Tibial artery (tissue), 4 donors: ENCODE measurements around the gene IL27RA.

ENCODE experiments used
- DNase-seq, 2 donors: peaks; one replicate each; pipeline ENCODE4 v3.0.0-alpha.2; 2019
- H3K27ac ChIP-seq, 2 donors: fragments of 200-600 bp; sonication (generic) in 1 of 2; 1 replicate in 1 of 2; 2 replicates in 1 of 2; pipeline ENCODE4 v1.5.1; 2018 to 2019; ENCODE audit warnings: mild to moderate bottlenecking in 1 of 2
- H3K27me3 ChIP-seq, 2 donors: fragments of 200-600 bp; sonication (generic) in 1 of 2; one replicate each; pipeline versions ENCODE4 v1.5.1 to v1.6.0; 2016 to 2019
- H3K36me3 ChIP-seq, 3 donors: fragments of 200-600 bp; sonication (generic) in 2 of 3; one replicate each; pipeline ENCODE4 v1.5.1; 2016 to 2019; ENCODE audit warnings: mild to moderate bottlenecking in 2 of 3
- H3K4me1 ChIP-seq, 4 donors: fragments of 200-600 bp; sonication (generic) in 2 of 4; 1 replicate in 3 of 4; 2 replicates in 1 of 4; pipeline ENCODE4 v1.5.1; 2016 to 2019
- H3K4me3 ChIP-seq, 2 donors: fragments of 200-600 bp; sonication (generic) in 1 of 2; 1 replicate in 1 of 2; 2 replicates in 1 of 2; pipeline ENCODE4 v1.5.1; 2018 to 2019; ENCODE audit warnings: mild to moderate bottlenecking in 2 of 2
- H3K9me3 ChIP-seq, 3 donors: fragments of 200-600 bp; sonication (generic) in 1 of 3; one replicate each; pipeline ENCODE4 v1.5.1; 2016 to 2019
- intact Hi-C: fragments of 100-400 bp; cut with DNase I; formaldehyde crosslinking; loops from one replicate; pipeline ENCODE4 v1.15.0; 2023; ENCODE audit warnings: low total_unique reads
- TF ChIP-seq, protein P1 (sequence below), 2 experiments: fragments of 200-600 bp in 1 of 2; fragments of 450-650 bp in 1 of 2; IDR thresholded peaks; one replicate each; pipeline ENCODE4 v1.5.1; 2017 to 2019; ENCODE audit warnings: antibody characterized with exemption in 2 of 2, mild to moderate bottlenecking in 1 of 2, moderate library complexity in 1 of 2

The IL27RA gene

DNA sequence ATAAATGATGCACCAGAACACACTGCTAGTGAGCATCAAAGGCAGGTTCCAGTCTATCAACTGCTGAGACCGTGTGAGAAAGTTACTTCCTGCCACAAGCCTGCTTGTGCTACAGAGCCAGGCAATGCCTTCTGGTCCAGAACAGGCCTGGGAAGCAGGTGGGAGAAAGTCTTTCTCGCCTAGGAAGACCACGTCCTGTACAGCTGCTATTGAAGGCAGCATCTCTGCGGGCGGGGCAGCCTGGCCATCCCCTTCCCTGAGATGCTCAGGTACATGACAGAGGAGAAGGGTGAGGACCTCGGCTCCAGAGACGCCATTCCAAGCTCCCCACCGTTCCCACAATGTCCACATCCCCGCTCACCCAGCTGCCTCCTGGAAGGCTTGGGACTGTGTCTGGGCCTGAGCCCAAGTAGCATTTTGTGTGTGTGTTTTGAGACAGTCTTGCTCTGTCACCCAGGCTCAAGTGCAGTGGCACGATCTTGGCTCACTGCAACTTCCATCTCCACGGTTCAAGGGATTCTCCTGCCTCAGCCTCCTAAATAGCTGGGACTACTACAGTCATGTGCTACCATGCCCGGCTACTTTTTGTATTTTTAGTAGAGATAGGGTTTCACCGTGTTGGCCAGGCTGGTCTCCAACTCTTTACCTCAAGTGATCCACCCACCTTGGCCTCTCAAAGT, 28.9 kb upstream of the IL27RA start:
- Histone ChIP-seq H3K36me3 (peaks cover 0 to 3% (median 0%) of the 10 kb centered on the region in 3 donors), H3K27me3 (no peaks in the 10 kb centered on the region), H3K4me1 (peaks cover 0 to 38% (median 28%) of the 10 kb centered on the region in 4 donors), H3K9me3 (peaks cover 0 to 7% (median 0%) of the 10 kb centered on the region in 3 donors), H3K4me3 (no peak overlapping the region), H3K27ac (peak overlapping the region; percentile 100)
- intact Hi-C loops: no loop called here
- DNase-seq: no peak
- TF ChIP-seq, protein P1, sequence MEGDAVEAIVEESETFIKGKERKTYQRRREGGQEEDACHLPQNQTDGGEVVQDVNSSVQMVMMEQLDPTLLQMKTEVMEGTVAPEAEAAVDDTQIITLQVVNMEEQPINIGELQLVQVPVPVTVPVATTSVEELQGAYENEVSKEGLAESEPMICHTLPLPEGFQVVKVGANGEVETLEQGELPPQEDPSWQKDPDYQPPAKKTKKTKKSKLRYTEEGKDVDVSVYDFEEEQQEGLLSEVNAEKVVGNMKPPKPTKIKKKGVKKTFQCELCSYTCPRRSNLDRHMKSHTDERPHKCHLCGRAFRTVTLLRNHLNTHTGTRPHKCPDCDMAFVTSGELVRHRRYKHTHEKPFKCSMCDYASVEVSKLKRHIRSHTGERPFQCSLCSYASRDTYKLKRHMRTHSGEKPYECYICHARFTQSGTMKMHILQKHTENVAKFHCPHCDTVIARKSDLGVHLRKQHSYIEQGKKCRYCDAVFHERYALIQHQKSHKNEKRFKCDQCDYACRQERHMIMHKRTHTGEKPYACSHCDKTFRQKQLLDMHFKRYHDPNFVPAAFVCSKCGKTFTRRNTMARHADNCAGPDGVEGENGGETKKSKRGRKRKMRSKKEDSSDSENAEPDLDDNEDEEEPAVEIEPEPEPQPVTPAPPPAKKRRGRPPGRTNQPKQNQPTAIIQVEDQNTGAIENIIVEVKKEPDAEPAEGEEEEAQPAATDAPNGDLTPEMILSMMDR (IDR thresholded peaks at IDR 0.05): no peak

DNA sequence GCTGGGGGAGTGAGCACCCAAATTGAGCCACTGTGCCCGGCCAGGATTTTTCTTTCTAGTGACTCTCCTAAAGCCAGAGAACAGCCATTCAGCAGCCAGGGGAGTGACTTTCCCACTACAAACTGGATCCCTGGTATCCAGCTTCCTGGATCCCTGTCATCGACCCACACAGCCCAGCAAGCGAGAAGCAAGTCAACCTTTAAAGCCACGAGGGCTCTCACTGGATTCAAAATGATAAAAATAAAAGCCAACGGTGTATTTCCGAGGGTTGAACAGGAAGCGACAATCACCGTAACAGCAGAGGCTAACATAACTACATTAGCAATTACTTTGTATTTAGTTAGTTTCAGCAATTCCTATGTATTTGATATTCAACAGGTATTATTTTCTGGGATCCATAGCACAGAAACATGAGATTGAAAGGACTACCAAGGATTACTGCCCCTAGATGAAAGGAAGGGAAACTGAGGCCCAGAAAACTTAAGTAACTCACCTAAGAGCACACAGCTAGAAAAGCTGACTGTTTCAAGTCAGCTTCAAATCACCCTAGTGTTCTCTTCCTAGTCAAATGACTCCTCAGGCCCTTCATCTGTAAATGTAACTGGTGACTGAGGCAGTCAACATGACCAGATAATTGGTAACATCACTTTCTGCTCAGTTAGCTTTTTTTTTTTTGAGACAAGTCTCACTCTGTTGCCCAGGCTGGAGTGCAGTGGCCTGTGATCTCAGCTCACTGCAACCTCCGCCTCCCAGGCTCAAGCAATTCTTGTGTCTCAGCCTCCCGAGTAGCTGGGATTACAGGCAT, 28.1 kb upstream of the IL27RA start:
- intact Hi-C loops: no loop called here
- peaks cover 0 to 3% (median 0%) of the 10 kb centered on the region in 3 donors for H3K36me3 ChIP-seq
- DNase-seq: no peak
- peaks cover 0 to 38% (median 28%) of the 10 kb centered on the region in 4 donors for H3K4me1 ChIP-seq
- no peaks in the 10 kb centered on the region for H3K27me3 ChIP-seq
- H3K9me3 ChIP-seq: peaks cover 0 to 7% (median 0%) of the 10 kb centered on the region in 3 donors
- TF ChIP-seq, protein P1 (IDR thresholded peaks at IDR 0.05): no peak
- no peak overlapping the region for H3K4me3 ChIP-seq
- H3K27ac ChIP-seq: peak overlapping the region; percentile 100

DNA sequence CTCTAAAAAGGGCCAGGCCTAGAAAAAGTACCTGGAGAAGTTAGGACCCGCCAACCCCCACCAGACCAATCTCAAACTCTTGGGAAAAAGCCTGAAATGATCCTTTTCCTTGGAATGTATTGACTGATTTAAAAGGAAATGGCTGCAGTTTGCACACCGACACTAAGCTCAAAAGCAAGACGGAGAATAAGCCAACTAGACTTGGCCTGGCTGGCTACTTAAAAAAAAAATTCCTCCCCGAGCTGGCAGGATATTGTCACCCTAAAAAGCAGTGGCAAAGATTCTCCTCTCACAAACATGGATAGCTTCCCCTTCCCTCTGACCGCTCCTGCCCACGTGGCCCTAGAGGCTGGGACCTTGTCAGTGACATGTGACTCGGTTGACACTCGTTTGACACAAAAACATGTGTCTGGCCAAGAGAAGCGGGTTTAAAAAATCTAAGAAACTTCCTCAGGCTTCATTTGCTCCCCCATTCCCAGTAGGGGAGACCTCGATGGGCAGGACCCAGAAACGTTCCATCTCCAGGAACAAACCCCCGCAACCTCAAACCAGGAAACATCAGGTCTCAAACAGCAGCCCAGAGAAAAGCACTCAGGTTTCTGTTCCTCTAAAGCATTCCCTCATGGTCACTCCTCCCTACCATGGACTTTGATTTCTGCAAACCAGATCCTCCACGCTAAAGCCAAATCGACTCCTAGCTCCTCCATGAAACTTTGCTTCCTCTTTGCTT, 26.8 kb upstream of the IL27RA start:
- TF ChIP-seq, protein P1 (IDR thresholded peaks at IDR 0.05): no peak
- Histone ChIP-seq H3K36me3 (no peaks in the 10 kb centered on the region), H3K27me3 (no peaks in the 10 kb centered on the region), H3K27ac (peak overlapping the region; percentile 100), H3K4me3 (peak overlapping the region; percentile 89 to 93), H3K9me3 (no peaks in the 10 kb centered on the region), H3K4me1 (peaks cover 0 to 38% (median 28%) of the 10 kb centered on the region in 4 donors)
- intact Hi-C loops: loop anchor here (5.0 kb wide), 1 partner anchor 78 kb away; no protein-coding TSS in a partner anchor
- peak; percentile 83 to 92 for DNase-seq

DNA sequence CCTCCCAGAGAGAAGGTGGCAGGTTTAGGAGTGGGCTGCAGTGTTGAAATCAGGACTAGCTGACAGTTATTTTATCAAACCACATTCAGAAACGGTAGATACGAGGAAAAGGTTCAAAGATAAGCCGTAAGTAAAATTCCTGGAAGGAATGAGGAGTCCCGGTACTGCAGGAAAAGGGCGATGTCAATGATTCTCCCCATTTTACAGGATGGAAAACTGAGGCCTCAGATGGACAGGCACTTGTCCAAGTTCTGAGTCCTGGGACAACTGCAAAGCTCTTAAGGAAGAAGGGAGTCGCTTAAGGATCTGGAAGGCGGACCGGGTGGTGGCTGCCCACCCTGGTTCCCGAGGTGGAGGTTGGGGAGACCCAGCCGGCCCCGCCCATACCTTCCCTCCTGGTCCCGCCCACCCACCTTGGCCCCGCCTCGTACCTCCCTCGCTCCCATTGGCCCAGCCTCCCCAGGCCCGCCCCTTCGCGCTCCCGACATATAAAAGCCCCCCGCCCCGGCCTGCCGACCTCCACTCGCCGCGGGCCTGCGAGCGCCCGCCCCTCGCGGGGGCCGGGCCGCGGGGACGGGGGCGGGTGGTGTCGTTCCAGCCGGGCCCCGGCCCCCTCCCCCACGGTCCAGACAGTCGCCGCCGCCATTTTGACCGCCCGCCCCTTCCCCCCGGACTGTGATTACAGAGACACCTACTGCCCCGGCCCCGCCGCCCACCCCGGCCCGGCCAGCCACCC, 26.0 kb upstream of the IL27RA start:
- TF ChIP-seq, protein P1 (IDR thresholded peaks at IDR 0.05): no peak

More for the DNA sequence above, 26.0 kb upstream of the IL27RA start:
- H3K27me3 ChIP-seq: no peaks in the 10 kb centered on the region
- H3K4me1 ChIP-seq: peaks cover 0 to 38% (median 28%) of the 10 kb centered on the region in 4 donors
- H3K9me3 ChIP-seq: no peaks in the 10 kb centered on the region
- H3K27ac ChIP-seq: peak overlapping the region; percentile 100
- H3K36me3 ChIP-seq: no peaks in the 10 kb centered on the region
- H3K4me3 ChIP-seq: peak overlapping the region; percentile 89 to 93
- intact Hi-C loops: loop anchor here (5.0 kb wide), 1 partner anchor 77 kb away; no protein-coding TSS in a partner anchor
- peak; percentile 82 to 92 for DNase-seq
